ENCODE measurements around the gene SLC38A7. TPM values are rescaled to one million over a fixed set of nuclear protein-coding genes. Genes with fewer than 3 reads are reported as not detected.
A peak's percentile ranks its signal among the peaks of the same experiment; 100 is the strongest.
"Not testable (repeated sequence)": the region's sequence is repeated elsewhere in the genome, so short reads cannot be mapped to it uniquely, and the experiment has no call there.

SLC38A7 gene
- polyA plus RNA-seq (ENCODE audit: insufficient read length in 3 of 3), result 10 to 100 TPM; 12.4 to 14.8 (median 13.8) TPM

GRCh38 chr16:58684354-58685083, at the start of gene SLC38A7:
Gene SLC38A7 (minus strand): TSS chr16:58684770. CDS start chr16:58680126, 4,644 bp downstream.
- DNase-seq (ENCODE audit: low read depth in 3 of 3, low spot score in 2 of 3), result peak; percentile 56 to 74 (median 57)

GRCh38 chr16:58733671-58734458, 49.3 kb upstream of the SLC38A7 start, which contains the start of gene GOT2:
Gene GOT2 (minus strand): TSS chr16:58734316. CDS start chr16:58734228, 88 bp downstream.
- DNase-seq (ENCODE audit: low read depth in 3 of 3, low spot score in 2 of 3), result peak; percentile 41 to 72 (median 61)

GRCh38 chr16:58733248-58733670, 48.7 kb upstream of the SLC38A7 start:
- no peak for DNase-seq (ENCODE audit: low read depth in 3 of 3, low spot score in 2 of 3)

- no peak for DNase-seq (ENCODE audit: low read depth in 3 of 3, low spot score in 2 of 3)
Observed at GRCh38 chr16:58732545-58733247, 48.1 kb upstream of the SLC38A7 start.

GRCh38 chr16:58730724-58731370, 46.3 kb upstream of the SLC38A7 start:
- no peak for DNase-seq (ENCODE audit: low read depth in 3 of 3, low spot score in 2 of 3)

GRCh38 chr16:58727796-58728568, 43.4 kb upstream of the SLC38A7 start:
- no peak for DNase-seq (ENCODE audit: low read depth in 3 of 3, low spot score in 2 of 3)

GRCh38 chr16:58727028-58727781, 42.6 kb upstream of the SLC38A7 start:
- DNase-seq (ENCODE audit: low read depth in 3 of 3, low spot score in 2 of 3), result no peak

GRCh38 chr16:58723109-58723508, 38.5 kb upstream of the SLC38A7 start:
- no peak for DNase-seq (ENCODE audit: low read depth in 3 of 3, low spot score in 2 of 3)

GRCh38 chr16:58717994-58718393, 33.4 kb upstream of the SLC38A7 start:
- no peak for DNase-seq (ENCODE audit: low read depth in 3 of 3, low spot score in 2 of 3)

GRCh38 chr16:58716468-58716867, 31.9 kb upstream of the SLC38A7 start:
- DNase-seq (ENCODE audit: low read depth in 3 of 3, low spot score in 2 of 3), result no peak

- no peak for DNase-seq (ENCODE audit: low read depth in 3 of 3, low spot score in 2 of 3)
Observed at GRCh38 chr16:58713742-58714141, 29.2 kb upstream of the SLC38A7 start.

- peak in 1 of 3 donors; percentile 29 for DNase-seq (ENCODE audit: low read depth in 3 of 3, low spot score in 2 of 3)
Observed at GRCh38 chr16:58709333-58709732, 24.8 kb upstream of the SLC38A7 start.

GRCh38 chr16:58699151-58699550, 14.6 kb upstream of the SLC38A7 start:
- no peak for DNase-seq (ENCODE audit: low read depth in 3 of 3, low spot score in 2 of 3)

- DNase-seq (ENCODE audit: low read depth in 3 of 3, low spot score in 2 of 3), result no peak
Observed at GRCh38 chr16:58695368-58695767, 10.8 kb upstream of the SLC38A7 start.

GRCh38 chr16:58692450-58692849, 7.9 kb upstream of the SLC38A7 start:
- no peak for DNase-seq (ENCODE audit: low read depth in 3 of 3, low spot score in 2 of 3)

GRCh38 chr16:58686985-58687706, 2.6 kb upstream of the SLC38A7 start:
- DNase-seq (ENCODE audit: low read depth in 3 of 3, low spot score in 2 of 3), result not testable (repeated sequence)

- no peak for DNase-seq (ENCODE audit: low read depth in 3 of 3, low spot score in 2 of 3)
Observed at GRCh38 chr16:58685084-58685449, 497 bp upstream of the SLC38A7 start.

GRCh38 chr16:58684001-58684353, 593 bp downstream of the SLC38A7 start:
- no peak for DNase-seq (ENCODE audit: low read depth in 3 of 3, low spot score in 2 of 3)

GRCh38 chr16:58679763-58680162, 4.8 kb downstream of the SLC38A7 start:
- no peak for DNase-seq (ENCODE audit: low read depth in 3 of 3, low spot score in 2 of 3)

Data from right renal cortex interstitium (tissue), 3 donors.